Endodermal cell (in vitro differentiated cells): ENCODE data around the gene LONRF2. TPM values are rescaled to one million over a fixed set of nuclear protein-coding genes. Genes with fewer than 3 reads are reported as not detected.
A peak's percentile ranks its signal among the peaks of the same experiment; 100 is the strongest.

ENCODE experiments used
- DNase-seq: peaks from one replicate; pipeline ENCODE4 v3.0.0-alpha.2; 2017
- H3K27ac ChIP-seq: 2 replicates; pipeline ENCODE4 v1.5.1; 2013; ENCODE audit warnings: mild to moderate bottlenecking, low read depth, low read length, moderate library complexity
- H3K27me3 ChIP-seq: 2 replicates; pipeline ENCODE4 v1.6.1; 2013; ENCODE audit warnings: mild to moderate bottlenecking, low read length, moderate library complexity; ENCODE audit not compliant: insufficient read depth, control insufficient read depth, poor library complexity, severe bottlenecking
- H3K36me3 ChIP-seq: 2 replicates; pipeline ENCODE4 v1.7.0; 2013; ENCODE audit warnings: mild to moderate bottlenecking, low read length, moderate library complexity; ENCODE audit not compliant: control insufficient read depth, insufficient read depth
- H3K4me1 ChIP-seq: one replicate; pipeline ENCODE4 v1.7.0; 2013; ENCODE audit warnings: low read length; ENCODE audit not compliant: control insufficient read depth, insufficient read depth
- H3K4me3 ChIP-seq: 2 replicates; pipeline ENCODE4 v1.5.1; 2013; ENCODE audit warnings: mild to moderate bottlenecking, low read length, moderate library complexity
- H3K9ac ChIP-seq: 2 replicates; pipeline ENCODE4 v1.6.1; 2013; ENCODE audit warnings: mild to moderate bottlenecking, low read length, moderate library complexity; ENCODE audit not compliant: poor library complexity, severe bottlenecking; ENCODE audit errors: extremely low read depth
- H3K9me3 ChIP-seq: 2 replicates; pipeline ENCODE4 v1.6.1; 2013; ENCODE audit warnings: mild to moderate bottlenecking, low read length, moderate library complexity; ENCODE audit not compliant: control insufficient read depth
- H3K27ac Mint-ChIP-seq: 2 replicates; pipeline ENCODE4 v1.8.0; 2020; ENCODE audit warnings: mixed read lengths
- H3K27me3 Mint-ChIP-seq: 2 replicates; pipeline ENCODE4 v1.8.0; 2021; ENCODE audit warnings: mild to moderate bottlenecking, mixed read lengths; ENCODE audit not compliant: insufficient read depth
- H3K36me3 Mint-ChIP-seq: 2 replicates; pipeline ENCODE4 v1.8.0; 2020; ENCODE audit warnings: low read depth, mixed read lengths
- H3K4me1 Mint-ChIP-seq: 2 replicates; pipeline ENCODE4 v1.8.0; 2020; ENCODE audit warnings: mixed read lengths
- H3K4me3 Mint-ChIP-seq: 2 replicates; pipeline ENCODE4 v1.8.0; 2020; ENCODE audit warnings: mild to moderate bottlenecking, moderate library complexity, mixed read lengths
- H3K9me3 Mint-ChIP-seq: 2 replicates; pipeline ENCODE4 v1.8.0; 2020; ENCODE audit warnings: mild to moderate bottlenecking, mixed read lengths
- WGBS, 2 experiments: methylation state at CpG; one replicate each; pipeline versions ENCODE4 v1.1.5 to v1.1.7; 2013; ENCODE audit warnings: missing lambda C conversion rate in 2 of 2, mixed read lengths in 1 of 2; ENCODE audit not compliant: insufficient coverage in 1 of 2, insufficient read length in 1 of 2; 5-methylcytosine and 5-hydroxymethylcytosine counted together
- total RNA-seq, 2 donors: library from RNA; stranded (reverse); fragmentation: NEBNext Ultra II Directional in 1 of 2; extraction: Animal tissue kit (Norgen Biotek cat#: 25700) in 1 of 2; gene quantifications; 2 replicates in 1 of 2; 3 replicates in 1 of 2; pipeline ENCODE4 v1.2.1, GENCODE V29; 2021
- TF ChIP-seq, protein P1 (sequence below): fragments of 200-600 bp; sonication (generic); conservative IDR thresholded peaks from 2 replicates; pipeline ENCODE4 v1.5.0; 2021; ENCODE audit warnings: antibody characterized with exemption, mild to moderate bottlenecking

LONRF2 gene
- total RNA-seq, 2 donors from 2014 or later = 0.40 to 0.71 TPM

GRCh38 chr2:100238471-100238870, 83.8 kb downstream of the LONRF2 start:
- DNase-seq = peak; percentile 67
- Histone ChIP-seq H3K36me3 (no peaks in the 10 kb centered on the region), H3K4me3 (no peak overlapping the region), H3K27me3 (peaks cover 69% of the 10 kb centered on the region), H3K27ac (no peak overlapping the region), H3K9ac (no peak overlapping the region), H3K4me1 (peaks cover 24% of the 10 kb centered on the region), H3K9me3 (no peaks in the 10 kb centered on the region)
- no peaks in the 10 kb centered on the region for H3K36me3 Mint-ChIP-seq
- no peaks in the 10 kb centered on the region for H3K9me3 Mint-ChIP-seq
- TF ChIP-seq, protein P1, sequence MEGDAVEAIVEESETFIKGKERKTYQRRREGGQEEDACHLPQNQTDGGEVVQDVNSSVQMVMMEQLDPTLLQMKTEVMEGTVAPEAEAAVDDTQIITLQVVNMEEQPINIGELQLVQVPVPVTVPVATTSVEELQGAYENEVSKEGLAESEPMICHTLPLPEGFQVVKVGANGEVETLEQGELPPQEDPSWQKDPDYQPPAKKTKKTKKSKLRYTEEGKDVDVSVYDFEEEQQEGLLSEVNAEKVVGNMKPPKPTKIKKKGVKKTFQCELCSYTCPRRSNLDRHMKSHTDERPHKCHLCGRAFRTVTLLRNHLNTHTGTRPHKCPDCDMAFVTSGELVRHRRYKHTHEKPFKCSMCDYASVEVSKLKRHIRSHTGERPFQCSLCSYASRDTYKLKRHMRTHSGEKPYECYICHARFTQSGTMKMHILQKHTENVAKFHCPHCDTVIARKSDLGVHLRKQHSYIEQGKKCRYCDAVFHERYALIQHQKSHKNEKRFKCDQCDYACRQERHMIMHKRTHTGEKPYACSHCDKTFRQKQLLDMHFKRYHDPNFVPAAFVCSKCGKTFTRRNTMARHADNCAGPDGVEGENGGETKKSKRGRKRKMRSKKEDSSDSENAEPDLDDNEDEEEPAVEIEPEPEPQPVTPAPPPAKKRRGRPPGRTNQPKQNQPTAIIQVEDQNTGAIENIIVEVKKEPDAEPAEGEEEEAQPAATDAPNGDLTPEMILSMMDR = no peak
- WGBS, 2 experiments = 59 to 73% methylated on average over 6 to 8 of the region's 8 CpGs
- H3K4me3 Mint-ChIP-seq = no peak overlapping the region
- H3K27me3 Mint-ChIP-seq = peaks cover 66% of the 10 kb centered on the region
- peaks cover 36% of the 10 kb centered on the region for H3K4me1 Mint-ChIP-seq
- H3K27ac Mint-ChIP-seq = no peak overlapping the region

DNA sequence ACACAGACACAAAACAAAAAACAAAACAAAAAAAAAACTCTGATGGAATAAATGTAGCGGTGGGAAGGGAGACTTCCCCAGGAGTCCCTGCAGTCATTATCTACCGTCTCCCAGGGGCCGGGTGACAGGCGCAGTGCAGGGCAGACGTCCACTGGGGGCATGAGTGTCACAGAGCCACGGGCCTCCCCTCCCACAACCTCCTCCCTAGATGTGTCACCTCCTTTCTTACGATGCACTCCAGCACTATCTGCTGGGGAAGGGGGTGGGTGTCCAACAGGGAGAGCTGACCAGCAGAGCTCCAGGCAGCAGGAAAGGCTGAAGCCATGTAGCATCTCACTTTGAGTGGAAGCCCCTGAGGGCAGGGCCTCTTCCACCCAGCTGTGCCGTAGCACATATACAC, 84.5 kb downstream of the LONRF2 start:
- H3K27me3 ChIP-seq = peaks cover 69% of the 10 kb centered on the region
- H3K27me3 Mint-ChIP-seq = peaks cover 64% of the 10 kb centered on the region
- TF ChIP-seq, protein P1 = peak; percentile 52
- peaks cover 24% of the 10 kb centered on the region for H3K4me1 ChIP-seq
- no peak overlapping the region for H3K4me3 ChIP-seq
- no peak overlapping the region for H3K27ac ChIP-seq
- no peak overlapping the region for H3K4me3 Mint-ChIP-seq
- H3K36me3 ChIP-seq = no peaks in the 10 kb centered on the region
- no peak overlapping the region for H3K27ac Mint-ChIP-seq
- H3K9ac ChIP-seq = no peak overlapping the region
- no peaks in the 10 kb centered on the region for H3K9me3 ChIP-seq
- no peaks in the 10 kb centered on the region for H3K36me3 Mint-ChIP-seq
- peak; percentile 66 for DNase-seq
- peaks cover 36% of the 10 kb centered on the region for H3K4me1 Mint-ChIP-seq
- WGBS, 2 experiments = 50 to 62% methylated on average over 2 to 8 of the region's 8 CpGs
- no peaks in the 10 kb centered on the region for H3K9me3 Mint-ChIP-seq

GRCh38 chr2:100237163-100237562, 85.1 kb downstream of the LONRF2 start:
- peaks cover 36% of the 10 kb centered on the region for H3K4me1 Mint-ChIP-seq
- Histone ChIP-seq H3K36me3 (no peaks in the 10 kb centered on the region), H3K27ac (no peak overlapping the region), H3K4me3 (no peak overlapping the region), H3K9me3 (no peaks in the 10 kb centered on the region), H3K4me1 (peaks cover 24% of the 10 kb centered on the region), H3K27me3 (peaks cover 69% of the 10 kb centered on the region), H3K9ac (no peak overlapping the region)
- H3K27ac Mint-ChIP-seq = no peak overlapping the region
- peak; percentile 51 for DNase-seq
- peaks cover 59% of the 10 kb centered on the region for H3K27me3 Mint-ChIP-seq
- no peak overlapping the region for H3K4me3 Mint-ChIP-seq
- 54 to 57% methylated on average over 8 to 10 of the region's 10 CpGs for WGBS, 2 experiments
- H3K36me3 Mint-ChIP-seq = no peaks in the 10 kb centered on the region
- TF ChIP-seq, protein P1 = peak; percentile 51
- H3K9me3 Mint-ChIP-seq = no peaks in the 10 kb centered on the region
